Measurements from ENCODE around the gene MMEL1.

- TF ChIP-seq CTCF (IDR thresholded peaks at IDR 0.05), result no peak
- TF ChIP-seq POLR2AphosphoS5 (IDR thresholded peaks at IDR 0.05), result no peak
Observed at GRCh38 chr1:2644591-2645101, 11.8 kb upstream of the MMEL1 start.
